ENCODE data around the gene UNCX. TPM values are rescaled to one million over a fixed set of nuclear protein-coding genes. Genes with fewer than 3 reads are reported as not detected.
"Not testable (repeated sequence)": the region's sequence is repeated elsewhere in the genome, so short reads cannot be mapped to it uniquely, and the experiment has no call there.

Gene UNCX
- total RNA-seq, 2 donors from 2014 or later: not detected

DNA sequence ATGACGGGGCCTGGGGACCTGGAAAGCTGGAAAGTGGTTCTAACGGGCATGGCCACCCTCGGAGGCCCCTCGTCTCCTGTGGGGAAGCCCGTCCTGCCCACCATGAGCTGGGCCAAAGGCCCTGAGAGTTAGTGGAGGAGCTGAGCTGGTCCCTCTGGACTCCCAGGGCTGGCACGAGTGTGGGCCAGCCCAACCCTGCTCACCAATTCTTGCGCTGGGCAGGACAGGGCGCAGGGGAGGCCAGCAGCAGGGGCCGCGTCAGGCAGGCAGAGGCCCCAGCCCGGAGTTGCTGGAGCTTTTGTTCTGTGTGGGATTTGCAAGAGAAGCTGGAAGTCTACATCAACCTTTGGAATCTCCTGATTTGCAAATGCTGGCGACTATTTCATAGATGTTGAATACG is 29.8 kb downstream of the UNCX start:
- no peaks in the 10 kb centered on the region for H3K36me3 Mint-ChIP-seq (ENCODE audit: low read depth)
- ATAC-seq (replicated peaks): no peak
- peaks cover 31% of the 10 kb centered on the region for H3K27me3 Mint-ChIP-seq
- no peaks in the 10 kb centered on the region for H3K9me3 Mint-ChIP-seq
- H3K27ac Mint-ChIP-seq: no peak overlapping the region
- no peak overlapping the region for H3K4me3 Mint-ChIP-seq
- H3K4me1 Mint-ChIP-seq: no peaks in the 10 kb centered on the region

DNA sequence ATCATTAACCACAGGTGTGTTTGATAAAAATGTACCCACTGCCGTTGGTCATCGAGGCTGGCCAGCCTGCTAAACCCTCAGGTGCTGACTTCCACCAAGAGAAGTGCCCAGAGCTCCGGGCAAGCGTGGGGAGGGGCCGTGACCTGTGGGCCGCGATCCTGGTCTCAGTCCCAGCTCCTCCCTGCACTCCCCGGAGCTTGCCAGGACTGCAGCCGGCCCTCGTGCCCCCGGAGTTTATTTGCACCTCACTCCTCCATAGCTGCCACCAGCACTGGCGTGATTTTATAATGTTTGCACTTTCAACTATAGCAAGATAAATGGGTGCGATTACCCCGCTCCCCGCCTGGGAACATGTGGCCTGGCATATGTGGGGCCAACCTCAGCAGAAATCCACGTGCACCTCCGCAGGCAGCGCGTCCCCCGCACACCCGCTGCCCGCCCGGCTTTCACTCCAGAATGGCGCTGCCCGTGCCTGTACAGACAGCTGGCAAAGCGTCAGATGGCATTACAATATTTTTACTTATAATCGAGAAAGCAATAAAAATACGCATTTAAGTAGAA is 30.8 kb downstream of the UNCX start:
- Mint-ChIP-seq H3K36me3 (ENCODE audit: low read depth) (no peaks in the 10 kb centered on the region), H3K4me3 (no peak overlapping the region), H3K9me3 (no peaks in the 10 kb centered on the region), H3K27me3 (peaks cover 31% of the 10 kb centered on the region), H3K27ac (no peak overlapping the region), H3K4me1 (no peaks in the 10 kb centered on the region)
- no peak for ATAC-seq (replicated peaks)

DNA sequence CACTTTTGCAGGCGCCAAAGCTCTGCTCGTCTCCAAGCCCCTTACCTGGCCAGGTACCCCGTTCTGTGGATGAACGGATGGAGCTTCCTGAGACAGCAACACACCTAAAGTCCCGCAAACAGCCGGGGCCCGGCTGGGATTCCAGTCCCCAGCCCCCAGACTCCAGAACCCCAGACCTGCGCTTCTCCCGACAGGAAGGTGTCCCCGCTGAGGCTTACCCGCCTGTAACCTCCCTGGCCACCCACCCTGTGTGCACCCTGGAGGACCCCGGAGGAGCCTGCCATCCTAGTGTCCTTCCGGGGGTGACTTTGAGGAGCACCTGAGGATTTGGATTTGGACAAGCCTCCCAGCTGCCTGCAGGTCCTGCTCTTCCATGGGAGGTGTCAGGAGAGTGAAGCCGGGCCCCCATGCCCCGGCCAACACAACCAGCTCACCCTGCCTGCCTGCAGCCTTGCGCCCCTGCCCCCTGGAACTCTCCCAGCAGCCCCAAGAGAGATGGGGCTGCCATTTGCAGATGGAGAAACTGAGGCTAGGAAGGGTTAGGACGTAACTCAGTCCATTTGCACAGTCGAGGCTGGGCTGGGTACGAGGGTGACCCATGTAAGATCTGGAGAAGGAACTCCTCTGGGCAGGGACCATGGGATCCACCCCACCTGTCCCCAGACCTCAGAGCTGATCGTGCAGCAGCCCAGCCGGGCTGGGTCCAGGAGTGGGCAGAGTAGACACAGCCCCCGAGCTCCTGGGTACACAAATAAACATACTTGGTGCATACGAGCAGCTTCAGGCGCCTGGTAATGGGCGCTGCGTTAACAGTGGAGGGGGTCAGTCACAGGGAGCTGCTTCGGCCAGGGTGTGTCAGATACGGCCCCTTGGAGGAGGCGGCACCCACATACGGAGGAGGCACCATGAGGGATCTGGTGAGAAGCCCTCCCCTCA is 31.9 kb downstream of the UNCX start:
- no peaks in the 10 kb centered on the region for H3K4me1 Mint-ChIP-seq
- peaks cover 37% of the 10 kb centered on the region for H3K27me3 Mint-ChIP-seq
- no peak overlapping the region for H3K4me3 Mint-ChIP-seq
- H3K27ac Mint-ChIP-seq: no peak overlapping the region
- H3K9me3 Mint-ChIP-seq: no peaks in the 10 kb centered on the region
- ATAC-seq (replicated peaks): no peak
- H3K36me3 Mint-ChIP-seq (ENCODE audit: low read depth): no peaks in the 10 kb centered on the region

DNA sequence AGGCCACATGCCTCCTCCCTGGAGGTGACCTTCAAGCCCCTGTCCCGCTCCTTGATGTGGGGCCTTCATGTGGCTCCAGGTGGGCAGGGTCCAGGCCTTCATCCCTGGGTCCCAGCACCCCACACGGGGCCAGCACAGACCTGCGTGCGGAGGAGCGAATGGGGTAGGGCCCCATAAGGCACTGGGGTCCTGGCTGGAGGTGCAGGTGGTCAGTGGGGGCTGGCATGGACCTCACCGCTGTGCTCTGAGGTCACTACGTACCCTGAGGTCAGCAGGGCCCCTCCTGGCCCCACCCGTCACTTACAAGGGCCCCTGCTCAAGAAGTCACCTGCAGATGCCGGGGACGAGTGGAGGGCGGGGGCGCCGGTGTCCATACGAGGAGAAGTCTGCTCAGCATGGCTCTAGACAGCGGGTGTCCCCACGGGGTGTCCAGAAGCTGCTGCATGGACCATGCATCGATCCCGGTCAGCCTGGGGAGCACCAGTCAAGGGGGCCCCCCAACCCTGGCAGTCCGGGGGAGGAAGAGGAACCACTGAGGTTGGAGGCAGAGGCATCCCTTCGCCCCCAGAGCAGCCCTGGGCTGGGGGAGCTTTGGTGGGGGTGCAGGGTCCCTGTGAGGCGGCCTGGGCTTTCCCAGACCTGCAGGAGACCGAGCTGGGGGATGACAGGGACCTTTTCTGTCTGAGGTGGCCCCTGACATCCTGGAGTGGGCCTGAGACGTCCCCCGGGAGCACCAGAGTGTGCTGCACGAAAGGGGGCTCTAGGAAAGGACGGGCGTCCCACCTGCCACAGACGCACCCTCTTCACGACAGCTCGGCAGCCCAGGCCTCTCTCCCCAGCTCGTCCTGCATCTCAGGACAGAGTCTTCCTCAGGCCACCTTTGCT is 34.6 kb downstream of the UNCX start:
- Mint-ChIP-seq H3K4me3 (no peak overlapping the region), H3K36me3 (ENCODE audit: low read depth) (no peaks in the 10 kb centered on the region), H3K27ac (no peak overlapping the region), H3K4me1 (no peaks in the 10 kb centered on the region), H3K27me3 (peaks cover 31% of the 10 kb centered on the region), H3K9me3 (no peaks in the 10 kb centered on the region)
- no peak for ATAC-seq (replicated peaks)

DNA sequence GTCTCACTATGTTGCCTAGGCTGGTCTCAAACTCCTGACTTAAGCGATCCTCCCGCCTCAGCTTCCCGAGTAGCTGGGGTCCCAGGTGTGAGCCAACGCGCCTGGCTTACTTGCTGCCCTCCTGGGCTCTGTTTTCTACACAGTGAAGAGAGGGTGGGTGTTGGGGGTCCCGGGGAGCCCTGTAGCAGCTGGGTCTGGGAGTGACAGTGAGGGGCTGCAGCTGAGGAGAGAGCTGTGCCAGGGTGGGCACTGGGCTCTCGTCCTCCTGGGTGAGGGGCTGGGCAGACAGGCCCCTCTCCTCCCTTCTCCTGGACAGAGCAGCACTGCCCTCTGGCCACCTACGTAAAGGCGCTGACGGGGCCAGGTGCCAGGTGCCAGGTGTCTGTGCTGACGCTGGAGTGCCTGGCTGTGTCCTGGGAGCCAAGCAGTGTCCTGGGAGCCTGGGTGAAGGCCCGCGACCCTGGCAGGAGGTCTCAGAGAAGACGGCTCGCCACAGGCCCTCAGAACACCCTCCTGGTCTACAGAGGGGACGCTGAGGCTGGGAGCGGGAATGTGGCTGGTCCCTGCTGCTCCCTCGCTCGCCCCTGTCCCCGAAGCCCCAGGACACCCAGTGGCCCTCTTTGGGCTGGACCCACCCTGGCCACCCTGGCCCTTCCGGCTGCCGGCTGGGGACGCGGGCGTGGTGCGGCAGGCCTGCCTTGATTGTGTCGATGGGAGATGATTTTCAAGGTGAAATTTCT is 35.6 kb downstream of the UNCX start:
- H3K4me3 Mint-ChIP-seq: no peak overlapping the region
- no peak overlapping the region for H3K27ac Mint-ChIP-seq
- no peak for ATAC-seq (replicated peaks)
- H3K36me3 Mint-ChIP-seq (ENCODE audit: low read depth): no peaks in the 10 kb centered on the region
- H3K27me3 Mint-ChIP-seq: peaks cover 31% of the 10 kb centered on the region
- H3K9me3 Mint-ChIP-seq: no peaks in the 10 kb centered on the region
- no peaks in the 10 kb centered on the region for H3K4me1 Mint-ChIP-seq

DNA sequence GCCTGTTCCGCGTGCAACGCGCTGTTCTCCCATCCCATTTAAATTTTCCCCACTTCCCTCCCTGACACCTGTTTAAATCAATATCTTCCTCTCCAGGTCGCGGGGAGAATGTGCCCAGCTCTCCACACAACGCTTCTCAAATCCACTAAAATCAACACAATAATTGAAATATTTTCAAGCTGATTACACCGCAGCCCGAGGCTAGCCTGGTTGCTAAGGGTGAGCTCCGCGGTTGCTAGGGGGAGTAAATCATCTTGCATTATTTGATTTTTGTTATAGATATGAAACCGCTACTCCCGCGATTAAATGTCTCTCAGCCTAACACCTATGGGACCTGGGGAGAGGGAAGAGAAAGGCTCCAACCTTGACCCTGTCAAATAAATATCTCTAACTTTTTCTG is 36.2 kb downstream of the UNCX start:
- H3K4me1 Mint-ChIP-seq: no peaks in the 10 kb centered on the region
- no peak overlapping the region for H3K27ac Mint-ChIP-seq
- no peaks in the 10 kb centered on the region for H3K9me3 Mint-ChIP-seq
- H3K4me3 Mint-ChIP-seq: no peak overlapping the region
- no peak for ATAC-seq (replicated peaks)
- no peaks in the 10 kb centered on the region for H3K36me3 Mint-ChIP-seq (ENCODE audit: low read depth)
- H3K27me3 Mint-ChIP-seq: peaks cover 28% of the 10 kb centered on the region

DNA sequence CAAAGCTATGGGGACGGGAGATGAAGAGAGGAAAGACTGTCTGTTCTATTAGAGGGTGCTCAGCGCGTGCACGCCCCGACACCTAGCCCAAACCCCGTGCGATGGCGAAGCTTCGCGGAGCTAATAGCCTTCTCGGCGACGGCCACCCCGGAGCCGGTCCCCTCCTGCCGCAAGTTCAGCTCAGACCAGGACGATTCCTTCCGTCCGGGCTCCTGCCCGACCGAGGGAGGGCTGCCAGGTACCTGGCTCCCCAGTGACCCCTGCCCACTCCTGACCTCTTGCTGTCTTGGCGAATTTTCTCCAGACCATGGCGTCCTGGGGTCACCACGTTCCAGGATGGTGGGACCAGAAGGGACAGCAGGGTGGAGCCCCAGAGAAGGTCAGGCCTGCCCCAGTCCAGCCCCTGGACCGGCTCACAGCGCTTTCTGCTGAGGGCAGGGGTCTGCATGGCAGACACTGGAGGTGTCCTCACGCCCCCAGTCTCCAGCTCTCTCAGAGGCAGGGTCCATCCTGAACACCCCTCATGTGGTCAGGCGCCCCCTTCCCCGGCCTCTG is 36.7 kb downstream of the UNCX start:
- Mint-ChIP-seq H3K9me3 (no peaks in the 10 kb centered on the region), H3K27me3 (peaks cover 28% of the 10 kb centered on the region), H3K4me3 (no peak overlapping the region), H3K36me3 (ENCODE audit: low read depth) (no peaks in the 10 kb centered on the region), H3K27ac (no peak overlapping the region), H3K4me1 (no peaks in the 10 kb centered on the region)
- no peak for ATAC-seq (replicated peaks)

DNA sequence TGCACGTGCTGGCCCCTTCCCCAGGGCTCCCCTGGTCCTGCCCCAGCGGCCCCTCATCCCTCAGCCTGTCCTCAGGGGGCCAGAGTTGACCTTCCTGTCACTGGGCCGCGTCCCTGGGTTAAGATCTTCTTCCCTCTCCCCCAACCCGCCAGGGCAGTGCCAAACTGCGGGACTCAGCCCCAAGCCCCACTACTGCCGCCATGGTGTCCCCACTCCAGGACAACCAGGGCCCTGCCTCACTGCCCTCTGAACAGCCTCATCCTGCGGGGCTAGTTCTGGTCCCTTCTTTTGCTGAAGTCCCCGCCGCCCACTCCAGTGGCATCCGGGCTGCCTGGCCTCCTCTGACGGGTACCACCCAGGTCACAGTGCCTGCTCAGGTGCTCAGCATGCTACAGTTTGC is 37.5 kb downstream of the UNCX start:
- H3K27me3 Mint-ChIP-seq: peaks cover 22% of the 10 kb centered on the region
- H3K9me3 Mint-ChIP-seq: no peaks in the 10 kb centered on the region
- H3K4me1 Mint-ChIP-seq: no peaks in the 10 kb centered on the region
- no peaks in the 10 kb centered on the region for H3K36me3 Mint-ChIP-seq (ENCODE audit: low read depth)
- no peak overlapping the region for H3K4me3 Mint-ChIP-seq
- H3K27ac Mint-ChIP-seq: no peak overlapping the region
- no peak for ATAC-seq (replicated peaks)

DNA sequence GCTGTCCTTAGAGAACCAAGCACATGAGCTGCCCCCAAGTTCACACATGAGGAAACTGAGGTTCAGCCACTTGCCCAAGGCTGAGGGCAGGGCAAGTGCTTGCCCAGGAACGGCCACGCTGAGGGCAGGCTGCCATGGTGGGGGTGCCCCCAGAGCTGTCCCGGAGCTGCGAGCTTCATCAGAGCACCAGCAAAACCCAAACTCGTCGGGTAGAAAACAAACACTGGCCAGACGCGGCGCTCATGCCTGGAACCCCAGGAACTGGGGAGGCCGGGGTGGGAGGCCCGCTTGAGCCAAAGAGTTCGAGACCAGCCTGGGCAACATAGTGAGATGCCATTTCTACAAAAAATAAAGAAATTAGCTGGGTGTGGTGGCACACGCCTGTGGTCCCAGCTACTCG is 38.4 kb downstream of the UNCX start:
- H3K27ac Mint-ChIP-seq: no peak overlapping the region
- H3K4me1 Mint-ChIP-seq: no peaks in the 10 kb centered on the region
- no peaks in the 10 kb centered on the region for H3K36me3 Mint-ChIP-seq (ENCODE audit: low read depth)
- no peaks in the 10 kb centered on the region for H3K9me3 Mint-ChIP-seq
- no peak for ATAC-seq (replicated peaks)
- H3K27me3 Mint-ChIP-seq: peaks cover 13% of the 10 kb centered on the region
- no peak overlapping the region for H3K4me3 Mint-ChIP-seq

DNA sequence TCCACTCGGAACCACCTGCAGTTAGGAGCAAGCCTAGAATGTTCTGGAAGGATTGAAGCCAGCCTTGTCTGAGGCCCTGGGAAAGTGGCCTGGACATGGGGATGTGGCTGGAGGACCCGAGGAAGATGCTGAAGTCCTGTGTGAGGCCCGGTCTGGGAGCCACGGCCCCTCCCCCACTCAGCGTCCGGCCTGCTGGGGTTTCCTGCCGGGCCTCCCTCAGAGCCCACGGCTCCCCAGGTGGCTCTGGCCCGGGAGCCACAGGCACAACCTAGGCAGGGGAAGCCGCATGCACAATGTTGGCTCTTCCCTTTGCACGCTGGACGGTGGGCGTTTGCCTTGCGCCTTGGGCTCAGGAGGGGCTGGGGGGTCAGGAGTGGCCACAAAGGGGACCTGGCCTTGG is 39.0 kb downstream of the UNCX start:
- no peak for ATAC-seq (replicated peaks)

DNA sequence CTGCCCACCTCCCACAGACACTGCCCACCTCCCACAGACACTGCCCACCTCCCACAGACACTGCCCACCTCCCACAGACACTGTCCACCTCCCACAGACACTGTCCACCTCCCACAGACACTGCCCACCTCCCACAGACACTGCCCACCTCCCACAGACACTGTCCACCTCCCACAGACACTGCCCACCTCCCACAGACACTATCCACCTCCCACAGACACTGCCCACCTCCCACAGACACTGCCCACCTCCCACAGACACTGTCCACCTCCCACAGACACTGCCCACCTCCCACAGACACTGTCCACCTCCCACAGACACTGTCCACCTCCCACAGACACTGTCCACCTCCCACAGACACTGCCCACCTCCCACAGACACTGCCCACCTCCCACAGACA is 39.5 kb downstream of the UNCX start:
- not testable (repeated sequence) for H3K4me3 Mint-ChIP-seq; H3K27ac Mint-ChIP-seq; H3K27me3 Mint-ChIP-seq; H3K9me3 Mint-ChIP-seq; H3K36me3 Mint-ChIP-seq (ENCODE audit: low read depth); ATAC-seq (replicated peaks); H3K4me1 Mint-ChIP-seq

More for the DNA sequence above, 39.0 kb downstream of the UNCX start:
- Mint-ChIP-seq H3K4me3 (no peak overlapping the region), H3K9me3 (no peaks in the 10 kb centered on the region), H3K27ac (no peak overlapping the region), H3K36me3 (ENCODE audit: low read depth) (no peaks in the 10 kb centered on the region), H3K4me1 (no peaks in the 10 kb centered on the region), H3K27me3 (peaks cover 7% of the 10 kb centered on the region)

DNA sequence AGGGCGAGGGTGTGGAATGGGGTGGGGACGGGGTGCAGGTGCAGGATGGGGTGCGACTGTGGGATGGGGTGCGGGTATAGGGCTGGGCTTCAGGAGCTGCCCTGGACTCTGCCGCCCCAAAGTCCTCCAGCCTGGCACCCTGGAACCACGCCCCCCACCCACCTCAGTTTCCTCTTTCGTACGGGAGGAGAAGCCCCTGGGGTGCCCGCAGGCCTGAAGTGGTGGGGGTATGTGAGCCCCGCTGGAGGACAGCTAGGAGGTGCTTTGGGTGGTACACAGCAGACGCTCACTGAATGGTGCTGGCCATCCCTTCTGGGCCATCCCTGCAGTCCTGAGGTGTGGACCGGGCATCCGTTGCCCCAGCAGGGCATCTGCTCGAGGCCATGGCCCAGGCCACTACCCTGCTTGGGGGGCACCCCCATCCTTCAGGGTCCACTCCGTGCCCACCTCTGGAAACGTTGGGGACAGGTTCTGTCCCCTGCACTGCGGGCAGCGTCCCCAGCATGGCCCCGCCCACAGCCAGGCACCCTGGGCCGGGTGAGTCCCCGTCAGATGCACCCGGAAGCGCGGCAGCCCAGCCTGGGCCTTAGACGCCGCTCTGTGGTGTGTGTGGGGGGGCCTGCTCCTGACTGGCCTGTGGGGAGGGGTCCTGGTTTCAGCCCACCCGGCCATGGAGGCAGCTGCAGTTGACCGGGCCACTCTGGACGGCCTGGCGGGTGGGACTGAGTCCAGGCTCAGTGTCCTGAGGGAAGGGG is 41.6 kb downstream of the UNCX start:
- Mint-ChIP-seq H3K27ac (no peak overlapping the region), H3K4me1 (no peaks in the 10 kb centered on the region), H3K9me3 (peaks cover 4% of the 10 kb centered on the region), H3K4me3 (no peak overlapping the region), H3K27me3 (peaks cover 8% of the 10 kb centered on the region), H3K36me3 (ENCODE audit: low read depth) (no peaks in the 10 kb centered on the region)
- ATAC-seq (replicated peaks): no peak

DNA sequence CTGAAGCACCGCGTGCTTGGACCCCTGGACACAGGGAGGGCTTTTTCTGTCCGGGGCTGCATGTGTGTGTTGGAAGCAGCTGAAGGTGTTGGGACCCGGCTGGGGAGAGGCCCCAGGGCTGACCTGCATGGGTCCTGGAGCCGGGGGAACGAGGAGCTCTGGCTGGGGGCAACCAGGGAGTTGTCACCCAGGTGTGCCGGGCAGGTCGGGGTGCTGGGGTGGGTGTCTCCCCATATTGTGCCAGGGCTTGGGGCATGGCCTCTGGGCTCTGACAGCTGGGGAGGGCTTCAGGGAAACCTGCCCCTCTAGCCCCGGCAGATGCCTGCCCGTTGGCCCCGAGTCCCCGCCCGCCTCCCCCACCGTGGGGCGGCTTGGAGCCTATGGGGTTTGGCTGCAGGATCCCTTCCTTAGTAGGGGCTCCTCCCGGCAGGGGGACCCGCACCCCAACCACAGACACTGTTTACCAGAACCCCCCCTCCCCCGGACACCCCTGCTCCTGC is 42.3 kb downstream of the UNCX start:
- no peak for ATAC-seq (replicated peaks)
- Mint-ChIP-seq H3K36me3 (ENCODE audit: low read depth) (no peaks in the 10 kb centered on the region), H3K27ac (no peak overlapping the region), H3K27me3 (peaks cover 8% of the 10 kb centered on the region), H3K4me1 (no peaks in the 10 kb centered on the region), H3K4me3 (no peak overlapping the region), H3K9me3 (peaks cover 6% of the 10 kb centered on the region)

All from activated T-helper 17 cell treated with anti-CD3 and anti-CD28 coated beads, Interleukin-2, amount 50 U/mL, for 72 hours (primary cell).